ENCODE data around the gene RFT1. TPM values are rescaled to one million over a fixed set of nuclear protein-coding genes. Genes with fewer than 3 reads are reported as not detected.

Gene RFT1
- total and polyA plus RNA-seq, 2 of the 13 experiments (the other 11 are each of a cell fraction or from before 2014, with no cell fraction given), result 23.2 to 37.0 TPM

DNA sequence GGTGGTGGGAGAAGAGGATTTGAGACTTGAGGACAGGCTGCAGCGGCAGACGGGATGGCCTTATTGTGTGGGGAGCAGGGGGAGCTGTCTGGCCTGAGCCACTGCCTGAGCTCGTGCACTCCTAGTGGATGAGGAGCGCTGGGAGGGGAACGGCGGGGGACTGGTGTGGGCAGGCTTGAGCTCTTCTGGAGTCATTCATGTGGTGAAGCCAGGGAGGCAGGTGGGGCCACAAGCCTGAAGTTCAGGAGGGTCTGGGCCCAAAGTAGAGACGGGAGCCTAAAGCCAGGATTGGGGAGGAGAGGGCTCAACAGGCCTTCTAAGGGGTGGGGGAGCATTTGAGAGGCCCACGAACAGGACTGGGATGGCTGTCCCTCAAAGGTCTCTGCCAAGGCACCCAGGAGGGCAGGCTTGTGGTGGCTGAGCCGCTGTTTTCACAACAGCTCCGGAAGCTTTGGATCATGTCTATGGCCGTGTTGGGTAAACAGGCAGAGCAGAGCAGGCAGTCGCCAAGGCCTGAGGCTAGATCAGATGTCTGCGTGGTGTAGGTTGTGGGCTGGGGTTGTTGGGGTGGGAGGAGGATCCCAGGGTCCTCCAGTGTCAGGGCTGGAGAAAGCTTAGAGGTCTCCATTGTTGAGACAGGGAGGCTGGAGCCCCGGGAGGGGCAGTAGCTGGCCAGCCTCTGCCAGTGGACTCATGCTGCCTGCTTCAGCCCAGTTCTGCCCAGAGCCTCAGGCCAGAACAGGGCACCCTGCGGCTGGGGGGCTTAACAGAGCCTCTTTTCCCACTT, 39.0 kb upstream of the RFT1 start (continued):
- TF ChIP-seq, protein P1, sequence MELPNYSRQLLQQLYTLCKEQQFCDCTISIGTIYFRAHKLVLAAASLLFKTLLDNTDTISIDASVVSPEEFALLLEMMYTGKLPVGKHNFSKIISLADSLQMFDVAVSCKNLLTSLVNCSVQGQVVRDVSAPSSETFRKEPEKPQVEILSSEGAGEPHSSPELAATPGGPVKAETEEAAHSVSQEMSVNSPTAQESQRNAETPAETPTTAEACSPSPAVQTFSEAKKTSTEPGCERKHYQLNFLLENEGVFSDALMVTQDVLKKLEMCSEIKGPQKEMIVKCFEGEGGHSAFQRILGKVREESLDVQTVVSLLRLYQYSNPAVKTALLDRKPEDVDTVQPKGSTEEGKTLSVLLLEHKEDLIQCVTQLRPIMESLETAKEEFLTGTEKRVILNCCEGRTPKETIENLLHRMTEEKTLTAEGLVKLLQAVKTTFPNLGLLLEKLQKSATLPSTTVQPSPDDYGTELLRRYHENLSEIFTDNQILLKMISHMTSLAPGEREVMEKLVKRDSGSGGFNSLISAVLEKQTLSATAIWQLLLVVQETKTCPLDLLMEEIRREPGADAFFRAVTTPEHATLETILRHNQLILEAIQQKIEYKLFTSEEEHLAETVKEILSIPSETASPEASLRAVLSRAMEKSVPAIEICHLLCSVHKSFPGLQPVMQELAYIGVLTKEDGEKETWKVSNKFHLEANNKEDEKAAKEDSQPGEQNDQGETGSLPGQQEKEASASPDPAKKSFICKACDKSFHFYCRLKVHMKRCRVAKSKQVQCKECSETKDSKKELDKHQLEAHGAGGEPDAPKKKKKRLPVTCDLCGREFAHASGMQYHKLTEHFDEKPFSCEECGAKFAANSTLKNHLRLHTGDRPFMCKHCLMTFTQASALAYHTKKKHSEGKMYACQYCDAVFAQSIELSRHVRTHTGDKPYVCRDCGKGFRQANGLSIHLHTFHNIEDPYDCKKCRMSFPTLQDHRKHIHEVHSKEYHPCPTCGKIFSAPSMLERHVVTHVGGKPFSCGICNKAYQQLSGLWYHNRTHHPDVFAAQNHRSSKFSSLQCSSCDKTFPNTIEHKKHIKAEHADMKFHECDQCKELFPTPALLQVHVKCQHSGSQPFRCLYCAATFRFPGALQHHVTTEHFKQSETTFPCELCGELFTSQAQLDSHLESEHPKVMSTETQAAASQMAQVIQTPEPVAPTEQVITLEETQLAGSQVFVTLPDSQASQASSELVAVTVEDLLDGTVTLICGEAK (IDR thresholded peaks at IDR 0.05), result no peak
- TF ChIP-seq, protein P1 (CRISPR knock-in tag; IDR thresholded peaks at IDR 0.05), result no peak
- TF ChIP-seq ELF3 (CRISPR knock-in tag; IDR thresholded peaks at IDR 0.05), result no peak
- no peak for TF ChIP-seq MTA1 (CRISPR knock-in tag; IDR thresholded peaks at IDR 0.05; ENCODE audit: borderline replicate concordance)
- TF ChIP-seq, protein P2, sequence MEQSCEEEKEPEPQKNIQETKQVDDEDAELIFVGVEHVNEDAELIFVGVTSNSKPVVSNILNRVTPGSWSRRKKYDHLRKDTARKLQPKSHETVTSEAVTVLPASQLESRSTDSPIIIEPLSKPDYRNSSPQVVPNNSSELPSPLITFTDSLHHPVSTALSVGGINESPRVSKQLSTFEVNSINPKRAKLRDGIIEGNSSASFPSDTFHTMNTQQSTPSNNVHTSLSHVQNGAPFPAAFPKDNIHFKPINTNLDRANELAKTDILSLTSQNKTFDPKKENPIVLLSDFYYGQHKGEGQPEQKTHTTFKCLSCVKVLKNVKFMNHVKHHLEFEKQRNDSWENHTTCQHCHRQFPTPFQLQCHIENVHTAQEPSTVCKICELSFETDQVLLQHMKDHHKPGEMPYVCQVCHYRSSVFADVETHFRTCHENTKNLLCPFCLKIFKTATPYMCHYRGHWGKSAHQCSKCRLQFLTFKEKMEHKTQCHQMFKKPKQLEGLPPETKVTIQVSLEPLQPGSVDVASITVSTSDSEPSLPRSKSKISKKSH (CRISPR knock-in tag; IDR thresholded peaks at IDR 0.05; ENCODE audit: borderline replicate concordance), result no peak
- no peak for TF ChIP-seq ZNF777 (CRISPR knock-in tag; IDR thresholded peaks at IDR 0.05)
- TF ChIP-seq, protein P3, sequence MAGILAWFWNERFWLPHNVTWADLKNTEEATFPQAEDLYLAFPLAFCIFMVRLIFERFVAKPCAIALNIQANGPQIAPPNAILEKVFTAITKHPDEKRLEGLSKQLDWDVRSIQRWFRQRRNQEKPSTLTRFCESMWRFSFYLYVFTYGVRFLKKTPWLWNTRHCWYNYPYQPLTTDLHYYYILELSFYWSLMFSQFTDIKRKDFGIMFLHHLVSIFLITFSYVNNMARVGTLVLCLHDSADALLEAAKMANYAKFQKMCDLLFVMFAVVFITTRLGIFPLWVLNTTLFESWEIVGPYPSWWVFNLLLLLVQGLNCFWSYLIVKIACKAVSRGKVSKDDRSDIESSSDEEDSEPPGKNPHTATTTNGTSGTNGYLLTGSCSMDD (CRISPR knock-in tag; IDR thresholded peaks at IDR 0.05), result no peak
- peak; percentile 44; the same call in 1 of the 2 replicates for TF ChIP-seq POLR2AphosphoS5 (IDR thresholded peaks at IDR 0.05; ENCODE audit: low read depth, low read length)
- TF ChIP-seq PLRG1 (conservative IDR thresholded peaks at IDR 0.05), result no peak
- no peak for TF ChIP-seq ZNF124 (CRISPR knock-in tag; IDR thresholded peaks at IDR 0.05)
- TF ChIP-seq ZNF446 (CRISPR knock-in tag; IDR thresholded peaks at IDR 0.05), result no peak
- no peak for TF ChIP-seq SMARCE1 (IDR thresholded peaks at IDR 0.05; ENCODE audit: borderline replicate concordance)
- peak; percentile 58; the same call in 1 of the 2 replicates for TF ChIP-seq RAD21 (CRISPR knock-in tag; IDR thresholded peaks at IDR 0.05)
- TF ChIP-seq, protein P4, sequence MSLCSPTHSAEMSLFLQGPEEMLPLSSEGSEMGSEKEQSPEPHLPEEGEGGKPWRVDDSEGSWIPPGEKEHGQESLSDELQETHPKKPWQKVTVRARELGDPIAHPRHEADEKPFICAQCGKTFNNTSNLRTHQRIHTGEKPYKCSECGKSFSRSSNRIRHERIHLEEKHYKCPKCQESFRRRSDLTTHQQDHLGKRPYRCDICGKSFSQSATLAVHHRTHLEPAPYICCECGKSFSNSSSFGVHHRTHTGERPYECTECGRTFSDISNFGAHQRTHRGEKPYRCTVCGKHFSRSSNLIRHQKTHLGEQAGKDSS (CRISPR knock-in tag; IDR thresholded peaks at IDR 0.05; ENCODE audit: borderline replicate concordance, low read depth), result no peak
- TF ChIP-seq ZSCAN22 (CRISPR knock-in tag; IDR thresholded peaks at IDR 0.05), result no peak
- no peak for TF ChIP-seq MAFF (IDR thresholded peaks at IDR 0.05; ENCODE audit: low read depth, low read length)
- TF ChIP-seq ZNF431 (CRISPR knock-in tag; IDR thresholded peaks at IDR 0.05; ENCODE audit: borderline replicate concordance, low read depth), result no peak
- TF ChIP-seq CREB1 (IDR thresholded peaks at IDR 0.05), result no peak
- TF ChIP-seq CREB1 (CRISPR knock-in tag; IDR thresholded peaks at IDR 0.05), result no peak
